GM19238 (cell line): ENCODE measurements around the gene TRPC5OS.

Experiments used
- DNase-seq: peaks from one replicate; pipeline ENCODE4 v3.0.0; 2011; ENCODE audit warnings: low spot score; ENCODE audit not compliant: insufficient read length

Gene TRPC5OS

DNA sequence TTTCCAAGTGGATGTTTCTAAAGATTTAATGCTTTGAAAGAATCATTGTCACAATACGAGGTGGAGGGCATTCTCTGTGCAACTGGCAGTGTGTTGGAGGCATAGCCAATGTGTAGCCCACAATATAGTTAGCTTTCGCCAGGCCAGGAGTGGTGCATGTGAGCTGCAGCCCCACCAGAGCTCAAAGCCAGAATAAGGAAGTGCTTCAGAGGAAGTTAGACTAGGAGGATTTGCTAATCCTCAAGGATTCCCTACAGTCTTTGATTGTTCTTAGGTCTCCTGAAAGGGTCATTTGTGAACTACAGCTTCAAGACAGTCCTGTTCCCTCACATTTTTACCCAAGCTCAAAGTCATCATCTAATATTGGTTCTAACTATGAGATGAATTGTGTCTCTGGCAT lies 16.4 kb downstream of the TRPC5OS start:
- no peak for DNase-seq

DNA sequence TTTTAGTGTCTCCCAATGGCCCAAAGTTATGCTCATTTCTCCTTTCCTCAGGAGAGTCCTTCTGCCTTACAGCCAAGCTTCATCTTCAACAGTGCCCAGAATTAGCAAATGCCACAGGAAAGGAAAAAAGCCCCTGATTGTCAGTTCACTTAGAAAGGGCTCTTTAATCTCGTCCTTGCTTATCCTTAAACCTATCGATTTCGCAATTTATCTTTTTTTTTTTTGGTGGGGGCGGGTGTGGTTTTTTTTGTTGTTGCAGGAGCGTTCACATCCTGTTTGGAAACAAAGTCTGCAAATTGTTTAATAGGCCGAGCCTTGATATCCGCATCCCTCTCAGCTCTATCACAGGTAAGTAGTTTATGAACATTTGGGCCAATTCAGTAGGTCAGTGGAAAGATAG lies 20.2 kb downstream of the TRPC5OS start:
- no peak for DNase-seq

DNA sequence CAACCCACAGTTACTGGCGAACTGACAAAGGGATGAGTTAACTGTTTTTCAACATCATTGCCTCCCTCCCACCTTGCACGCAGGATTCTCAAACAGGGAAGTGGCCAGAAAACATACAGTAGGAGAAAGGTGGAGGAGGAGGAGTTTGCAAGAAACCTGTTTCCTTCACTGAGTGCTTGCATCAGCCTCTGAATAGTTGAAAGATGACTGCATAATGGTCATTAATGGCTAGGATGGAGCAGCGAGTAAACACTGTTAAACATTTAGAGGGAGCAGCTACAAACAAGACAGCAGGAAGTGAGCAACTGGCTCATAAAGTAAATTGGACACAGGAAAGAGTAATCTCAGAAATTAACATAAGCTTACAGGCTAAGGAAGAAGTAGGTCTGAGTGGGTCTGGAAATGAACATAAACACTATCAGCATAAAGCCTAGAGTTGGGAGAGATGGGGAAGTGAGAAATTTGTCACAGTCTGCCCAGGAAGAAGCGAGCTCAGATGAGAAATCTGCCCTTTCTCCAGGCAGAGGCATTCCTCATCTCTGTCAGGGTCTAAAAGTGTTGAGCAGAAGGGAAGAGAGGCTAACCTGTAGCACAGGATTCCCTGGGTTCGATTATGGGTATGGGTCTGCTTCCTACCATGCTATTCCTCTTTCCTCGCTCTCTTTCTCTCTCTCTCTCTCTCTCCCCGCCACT lies 38.6 kb downstream of the TRPC5OS start:
- DNase-seq = no peak

DNA sequence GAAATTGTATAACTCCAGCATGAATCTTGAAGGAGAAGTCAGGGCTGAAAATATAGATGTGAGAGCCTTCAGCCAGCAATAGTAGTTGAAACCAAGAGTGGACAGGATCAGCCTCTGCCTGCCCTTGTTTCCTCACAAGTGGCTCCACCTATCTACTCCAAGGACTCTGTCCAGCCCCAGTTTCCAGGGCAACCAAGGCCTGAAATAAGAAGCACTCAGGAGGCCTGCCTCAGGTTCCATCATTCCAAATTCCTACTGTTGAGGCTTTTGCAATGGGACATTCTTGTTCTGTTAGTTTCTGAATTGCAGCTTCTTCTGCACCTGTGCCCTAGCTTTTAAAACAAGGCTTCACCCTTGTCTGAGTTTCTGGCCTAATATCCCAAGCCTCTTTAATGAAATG lies 41.6 kb downstream of the TRPC5OS start:
- no peak for DNase-seq

DNA sequence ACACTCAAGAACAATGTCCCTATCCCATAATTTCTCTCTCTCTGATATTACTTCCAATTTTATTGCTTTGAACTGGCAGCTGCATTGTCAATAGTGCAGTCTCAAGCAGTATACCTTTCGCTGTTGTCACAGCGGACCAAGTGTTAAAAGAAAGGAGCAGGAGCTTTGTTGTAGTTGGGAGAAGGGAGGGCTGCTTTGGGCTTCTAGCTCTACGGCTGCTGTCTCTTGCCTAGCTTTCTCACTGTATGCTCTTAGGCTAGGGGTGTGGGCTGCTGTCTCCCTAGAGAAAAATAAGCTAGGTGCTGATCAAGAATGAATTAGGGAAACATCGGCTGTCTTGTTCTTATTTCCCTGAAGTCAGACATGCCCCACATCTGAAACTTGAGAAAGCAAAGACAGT lies 52.5 kb downstream of the TRPC5OS start:
- no peak for DNase-seq
